ENCODE data around the gene CDRT4.
A peak's percentile ranks its signal among the peaks of the same experiment; 100 is the strongest.

The CDRT4 gene

GRCh38 chr17:15422392-15422965 lies 44.9 kb downstream of the CDRT4 start:
- no peak for DNase-seq

GRCh38 chr17:15418781-15419180 lies 48.6 kb downstream of the CDRT4 start:
- no peak for DNase-seq

GRCh38 chr17:15414532-15415306 lies 52.7 kb downstream of the CDRT4 start:
- DNase-seq: no peak

GRCh38 chr17:15413101-15413771 lies 54.2 kb downstream of the CDRT4 start:
- no peak for DNase-seq

GRCh38 chr17:15412606-15413005 lies 54.8 kb downstream of the CDRT4 start:
- no peak for DNase-seq

- peak; percentile 94 for DNase-seq
These were observed 55.8 kb downstream of the CDRT4 start for GRCh38 chr17:15411384-15412198.

GRCh38 chr17:15409721-15410250 lies 57.6 kb downstream of the CDRT4 start:
- DNase-seq: no peak

GRCh38 chr17:15408803-15409202 lies 58.6 kb downstream of the CDRT4 start:
- DNase-seq: no peak

- DNase-seq: no peak
These were observed 61.3 kb downstream of the CDRT4 start for GRCh38 chr17:15406081-15406480.

- no peak for DNase-seq
These were observed 62.4 kb downstream of the CDRT4 start for GRCh38 chr17:15405058-15405415.

GRCh38 chr17:15404106-15405057 lies 63.0 kb downstream of the CDRT4 start:
- DNase-seq: no peak

- DNase-seq: no peak
These were observed 64.0 kb downstream of the CDRT4 start for GRCh38 chr17:15403276-15403939.

GRCh38 chr17:15399443-15399842 lies 68.0 kb downstream of the CDRT4 start:
- DNase-seq: no peak

- peak; percentile 37 for DNase-seq
These were observed 68.6 kb downstream of the CDRT4 start for GRCh38 chr17:15398736-15399331.

GRCh38 chr17:15398291-15398690 lies 69.1 kb downstream of the CDRT4 start:
- DNase-seq: peak; percentile 48

- DNase-seq: no peak
These were observed 69.8 kb downstream of the CDRT4 start for GRCh38 chr17:15397620-15398019.

- DNase-seq: no peak
These were observed 72.3 kb downstream of the CDRT4 start for GRCh38 chr17:15395091-15395490.

GRCh38 chr17:15393414-15393813 lies 74.0 kb downstream of the CDRT4 start:
- no peak for DNase-seq

GRCh38 chr17:15392326-15392741 lies 75.1 kb downstream of the CDRT4 start:
- peak; percentile 40 for DNase-seq

GRCh38 chr17:15388356-15389041 lies 78.9 kb downstream of the CDRT4 start:
- peak; percentile 20 for DNase-seq
